Tibial nerve (tissue), 4 donors: ENCODE data around the gene TRAF6.

Experiments
- CTCF ChIP-seq, 5 experiments: fragments of 200-600 bp in 3 of 5; fragments of 450-650 bp in 2 of 5; sonication (generic) in 3 of 5; IDR thresholded peaks; one replicate each; pipeline ENCODE4 v1.5.1; 2016 to 2019; ENCODE audit warnings: antibody characterized with exemption in 5 of 5, mild to moderate bottlenecking in 3 of 5, moderate library complexity in 2 of 5
- EP300 ChIP-seq, 2 donors: sonication (generic); formaldehyde crosslinking; IDR thresholded peaks; one replicate each; pipeline ENCODE4 v1.6.1; 2017; ENCODE audit warnings: antibody characterized with exemption in 2 of 2, mild to moderate bottlenecking in 1 of 2

GRCh38 chr11:36480833-36481232, 29.2 kb downstream of the TRAF6 start:
- no peak for TF ChIP-seq EP300 (IDR thresholded peaks at IDR 0.05)
- TF ChIP-seq CTCF (IDR thresholded peaks at IDR 0.05), result no peak
